ENCODE measurements around the gene HOXD10. TPM values are rescaled to one million over a fixed set of nuclear protein-coding genes. Genes with fewer than 3 reads are reported as not detected.

Gene HOXD10
- total RNA-seq, 4 donors from 2014 or later, result 0.56 to 0.59 TPM; not detected in 2

- Histone ChIP-seq H3K27ac (no peak overlapping the region), H3K27me3 (peaks cover 100% of the 10 kb centered on the region), H3K4me3 (peak overlapping the region; percentile 41), H3K9me3 (no peaks in the 10 kb centered on the region), H3K4me1 (peaks cover 44% of the 10 kb centered on the region), H3K36me3 (no peaks in the 10 kb centered on the region)
- DNase-seq (ENCODE audit: low spot score in 2 of 2), result no peak
- 17% methylated on average over 40 of the region's 68 CpGs for WGBS
- TF ChIP-seq POLR2AphosphoS5 (IDR thresholded peaks at IDR 0.05), result no peak
- no peak for TF ChIP-seq POLR2A (IDR thresholded peaks at IDR 0.05)
- no peak for TF ChIP-seq EP300 (IDR thresholded peaks at IDR 0.05)
- no peak for TF ChIP-seq CTCF (IDR thresholded peaks at IDR 0.05)
Measured at GRCh38 chr2:176080540-176081375, 35.8 kb upstream of the HOXD10 start.

DNA sequence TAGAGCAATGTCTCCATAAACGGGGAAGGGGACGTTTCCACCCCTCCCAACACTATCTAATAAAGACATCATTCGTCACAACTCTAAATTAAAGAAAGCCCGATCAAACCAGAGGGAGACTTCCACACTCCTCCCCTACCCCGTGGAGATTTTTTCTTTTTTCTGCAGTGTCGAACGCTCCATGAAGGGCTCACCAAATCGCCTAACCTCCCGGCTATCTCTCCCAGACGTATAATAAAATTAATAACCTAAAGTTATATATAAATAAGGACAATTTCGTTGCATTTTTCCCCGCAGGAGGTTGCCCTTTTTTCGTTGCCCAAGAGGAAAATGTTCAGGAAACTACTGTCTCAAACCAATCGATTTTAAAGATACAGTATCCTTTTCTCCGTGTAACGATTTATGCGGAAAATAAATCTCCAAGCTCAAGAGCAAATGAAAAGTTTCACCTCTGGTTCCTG is 35.2 kb upstream of the HOXD10 start:
- H3K4me3 ChIP-seq, result no peak overlapping the region
- no peak overlapping the region for H3K27ac ChIP-seq
- no peak for DNase-seq (ENCODE audit: low spot score in 2 of 2)
- H3K36me3 ChIP-seq, result no peaks in the 10 kb centered on the region
- TF ChIP-seq EP300 (IDR thresholded peaks at IDR 0.05) (no peak), POLR2A (IDR thresholded peaks at IDR 0.05) (no peak), CTCF (IDR thresholded peaks at IDR 0.05) (no peak), POLR2AphosphoS5 (IDR thresholded peaks at IDR 0.05) (no peak)
- peaks cover 50% of the 10 kb centered on the region for H3K4me1 ChIP-seq
- no peaks in the 10 kb centered on the region for H3K9me3 ChIP-seq
- 14% methylated on average over 17 of the region's 17 CpGs for WGBS
- H3K27me3 ChIP-seq, result peaks cover 100% of the 10 kb centered on the region

DNA sequence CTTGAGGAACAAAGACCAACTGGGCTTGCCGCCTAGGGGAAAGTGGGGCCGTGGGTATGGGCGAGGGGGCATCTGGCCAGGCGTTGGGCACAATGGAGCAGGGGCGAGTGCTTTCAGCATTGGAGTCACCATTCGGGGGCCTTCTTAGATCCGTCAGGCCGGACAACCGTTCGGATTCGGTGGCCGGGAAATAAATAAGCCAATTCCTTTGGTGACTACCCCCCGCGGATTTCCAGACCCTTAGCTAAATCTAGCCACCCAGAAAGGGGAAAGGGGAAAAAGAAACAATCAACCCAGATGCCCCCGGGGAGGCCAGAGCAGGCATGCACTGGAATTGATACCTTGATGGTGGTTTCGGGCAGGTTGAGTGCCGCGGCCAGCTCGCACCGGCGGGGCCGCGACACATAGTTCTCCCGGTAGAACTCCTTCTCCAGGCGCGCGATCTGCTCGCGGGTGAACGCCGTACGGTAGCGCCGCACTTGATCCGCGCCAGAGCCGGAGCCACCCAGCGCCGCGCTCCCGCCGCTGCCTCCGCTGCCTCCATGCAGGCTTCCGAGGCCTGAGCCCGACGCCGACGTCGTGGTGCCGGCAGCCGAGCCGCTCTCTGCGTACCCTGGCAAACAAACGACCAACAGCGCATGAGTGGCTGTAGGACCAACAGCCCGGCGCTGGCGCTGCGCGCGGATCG is 34.6 kb upstream of the HOXD10 start:
- DNase-seq (ENCODE audit: low spot score in 2 of 2), result no peak
- WGBS, result 11% methylated on average over 24 of the region's 62 CpGs
- Histone ChIP-seq H3K9me3 (no peaks in the 10 kb centered on the region), H3K27ac (no peak overlapping the region), H3K4me3 (no peak overlapping the region), H3K4me1 (peaks cover 50% of the 10 kb centered on the region), H3K36me3 (no peaks in the 10 kb centered on the region), H3K27me3 (peaks cover 100% of the 10 kb centered on the region)
- TF ChIP-seq CTCF (IDR thresholded peaks at IDR 0.05) (no peak), POLR2AphosphoS5 (IDR thresholded peaks at IDR 0.05) (no peak), POLR2A (IDR thresholded peaks at IDR 0.05) (no peak), EP300 (IDR thresholded peaks at IDR 0.05) (no peak)

DNA sequence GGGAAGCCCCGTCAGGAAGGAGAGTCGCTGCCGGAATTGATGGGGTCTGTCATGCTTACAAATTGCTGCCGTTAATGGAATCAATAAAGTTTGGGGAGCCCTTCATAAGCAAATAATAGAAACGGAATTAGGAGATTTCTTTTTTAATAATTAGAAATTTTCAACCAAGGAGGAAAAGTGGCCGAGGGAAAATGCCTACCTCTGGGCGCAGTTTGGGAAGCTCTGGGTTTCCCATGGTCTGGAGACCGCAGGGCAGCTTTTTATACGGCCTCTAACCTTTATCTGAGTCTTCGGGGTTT is 34.1 kb upstream of the HOXD10 start:
- Histone ChIP-seq H3K4me3 (no peak overlapping the region), H3K27me3 (peaks cover 100% of the 10 kb centered on the region), H3K4me1 (peaks cover 50% of the 10 kb centered on the region), H3K36me3 (no peaks in the 10 kb centered on the region), H3K27ac (no peak overlapping the region), H3K9me3 (no peaks in the 10 kb centered on the region)
- DNase-seq (ENCODE audit: low spot score in 2 of 2), result no peak
- TF ChIP-seq POLR2A (IDR thresholded peaks at IDR 0.05), result no peak
- TF ChIP-seq POLR2AphosphoS5 (IDR thresholded peaks at IDR 0.05), result no peak
- no peak for TF ChIP-seq EP300 (IDR thresholded peaks at IDR 0.05)
- no peak for TF ChIP-seq CTCF (IDR thresholded peaks at IDR 0.05)
- 9% methylated on average over 10 of the region's 10 CpGs for WGBS

Data from suprapubic skin (tissue), 4 donors.